Activated CD4-positive, alpha-beta T cell treated with anti-CD3 and anti-CD28 coated beads, Interleukin-2, amount 10 ng/mL, durations not matched to agents 24 days and 14 days (primary cell): ENCODE data around the gene GNG2. TPM values are rescaled to one million over a fixed set of nuclear protein-coding genes. Genes with fewer than 3 reads are reported as not detected.

Experiments
- DNase-seq: peaks from one replicate; pipeline ENCODE4 v3.0.0; 2022
- H3K27ac Mint-ChIP-seq: one replicate; pipeline ENCODE4 v1.8.0; 2022; ENCODE audit warnings: mild to moderate bottlenecking, mixed read lengths
- H3K27me3 Mint-ChIP-seq: one replicate; pipeline ENCODE4 v1.8.0; 2022; ENCODE audit warnings: mixed read lengths
- H3K36me3 Mint-ChIP-seq: one replicate; pipeline ENCODE4 v1.8.0; 2022; ENCODE audit warnings: low read depth, mild to moderate bottlenecking, mixed read lengths
- H3K4me1 Mint-ChIP-seq: one replicate; pipeline ENCODE4 v1.8.0; 2021; ENCODE audit warnings: mixed read lengths
- H3K4me3 Mint-ChIP-seq: one replicate; pipeline ENCODE4 v1.8.0; 2022; ENCODE audit warnings: mild to moderate bottlenecking, moderate library complexity, mixed read lengths
- H3K9me3 Mint-ChIP-seq: one replicate; pipeline ENCODE4 v1.8.0; 2021; ENCODE audit warnings: mixed read lengths
- intact Hi-C: fragments of 100-400 bp; cut with micrococcal nuclease; formaldehyde crosslinking; loops from one replicate; pipeline ENCODE4 v1.15.1; 2023
- total RNA-seq: library from RNA; stranded (reverse); gene quantifications from 2 replicates; pipeline ENCODE4 v1.2.3, GENCODE V29; 2022

The GNG2 gene
- total RNA-seq, 1 donor from 2014 or later: 104 TPM

DNA sequence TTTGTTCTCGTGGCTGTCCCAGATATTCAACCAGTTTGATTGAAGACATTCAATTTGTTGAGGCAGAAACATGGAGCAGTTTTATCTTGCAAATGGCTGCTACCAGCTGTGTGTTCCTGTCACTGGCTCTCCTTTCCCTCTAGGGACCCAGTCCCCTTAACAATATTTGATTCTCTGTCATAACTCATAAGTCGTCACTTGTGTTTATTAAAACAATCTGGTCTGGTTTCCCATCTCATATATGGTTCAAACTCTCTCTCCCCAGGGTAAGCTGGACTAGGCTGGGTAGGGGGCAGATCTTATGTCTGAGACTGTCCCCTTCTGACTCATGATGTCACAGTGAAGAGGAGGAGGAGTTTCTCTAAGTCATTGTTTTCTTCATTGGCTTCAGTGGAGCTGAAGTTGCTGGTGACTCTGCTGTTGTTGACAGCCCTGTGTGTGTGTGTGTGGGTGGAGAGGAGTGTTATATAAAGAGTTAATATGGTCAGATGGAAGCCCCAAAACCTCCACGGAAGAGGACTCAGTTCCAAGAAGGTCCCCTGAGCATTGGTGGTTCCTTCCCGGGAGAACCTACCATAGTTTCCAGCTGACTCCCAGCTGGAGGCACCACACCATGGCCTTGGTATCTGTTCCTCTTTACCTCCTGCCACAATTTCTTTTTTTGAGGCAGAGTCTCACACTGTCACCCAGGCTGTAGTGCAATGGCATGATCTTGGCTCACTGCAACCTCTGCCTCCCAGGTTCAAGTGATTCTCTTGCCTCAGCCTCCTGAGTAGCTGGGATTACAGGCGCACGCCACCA is 16.1 kb upstream of the GNG2 start:
- H3K27me3 Mint-ChIP-seq: peaks cover 2% of the 10 kb centered on the region
- H3K27ac Mint-ChIP-seq: peak overlapping the region; percentile 72
- H3K4me1 Mint-ChIP-seq: peaks cover 49% of the 10 kb centered on the region
- DNase-seq: no peak
- intact Hi-C loops: no loop called here
- H3K36me3 Mint-ChIP-seq: peaks cover 16% of the 10 kb centered on the region
- peaks cover 19% of the 10 kb centered on the region for H3K9me3 Mint-ChIP-seq
- H3K4me3 Mint-ChIP-seq: no peak overlapping the region

DNA sequence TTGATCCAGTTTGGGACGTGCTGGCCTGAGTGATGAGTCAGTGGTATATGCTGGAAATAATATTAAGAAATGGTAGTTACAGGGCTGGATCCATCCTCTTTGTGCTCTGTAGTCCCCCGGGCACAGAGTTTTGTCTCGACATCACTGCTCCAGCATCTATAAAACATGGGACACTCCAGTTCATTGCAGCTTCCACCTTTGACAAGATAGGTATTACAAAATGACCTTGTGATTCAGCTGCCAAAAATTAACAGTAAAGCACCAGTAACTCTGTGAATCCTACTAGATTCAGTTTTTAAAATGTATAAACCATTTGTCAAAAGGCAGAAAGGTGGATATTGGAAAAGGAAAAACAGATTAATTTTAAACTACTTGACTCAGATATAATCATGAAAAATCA is 14.6 kb upstream of the GNG2 start:
- H3K4me3 Mint-ChIP-seq: peak overlapping the region; percentile 65
- peaks cover 22% of the 10 kb centered on the region for H3K36me3 Mint-ChIP-seq
- intact Hi-C loops: loop anchor here (2.0 to 5.0 kb wide), 5 partner anchors 65 to 706 kb away; partner anchors contain the start of genes GPR137C, PTGER2 and TXNDC16
- H3K9me3 Mint-ChIP-seq: peaks cover 28% of the 10 kb centered on the region
- peaks cover 2% of the 10 kb centered on the region for H3K27me3 Mint-ChIP-seq
- H3K27ac Mint-ChIP-seq: peak overlapping the region; percentile 84
- DNase-seq: no peak
- H3K4me1 Mint-ChIP-seq: peaks cover 59% of the 10 kb centered on the region

DNA sequence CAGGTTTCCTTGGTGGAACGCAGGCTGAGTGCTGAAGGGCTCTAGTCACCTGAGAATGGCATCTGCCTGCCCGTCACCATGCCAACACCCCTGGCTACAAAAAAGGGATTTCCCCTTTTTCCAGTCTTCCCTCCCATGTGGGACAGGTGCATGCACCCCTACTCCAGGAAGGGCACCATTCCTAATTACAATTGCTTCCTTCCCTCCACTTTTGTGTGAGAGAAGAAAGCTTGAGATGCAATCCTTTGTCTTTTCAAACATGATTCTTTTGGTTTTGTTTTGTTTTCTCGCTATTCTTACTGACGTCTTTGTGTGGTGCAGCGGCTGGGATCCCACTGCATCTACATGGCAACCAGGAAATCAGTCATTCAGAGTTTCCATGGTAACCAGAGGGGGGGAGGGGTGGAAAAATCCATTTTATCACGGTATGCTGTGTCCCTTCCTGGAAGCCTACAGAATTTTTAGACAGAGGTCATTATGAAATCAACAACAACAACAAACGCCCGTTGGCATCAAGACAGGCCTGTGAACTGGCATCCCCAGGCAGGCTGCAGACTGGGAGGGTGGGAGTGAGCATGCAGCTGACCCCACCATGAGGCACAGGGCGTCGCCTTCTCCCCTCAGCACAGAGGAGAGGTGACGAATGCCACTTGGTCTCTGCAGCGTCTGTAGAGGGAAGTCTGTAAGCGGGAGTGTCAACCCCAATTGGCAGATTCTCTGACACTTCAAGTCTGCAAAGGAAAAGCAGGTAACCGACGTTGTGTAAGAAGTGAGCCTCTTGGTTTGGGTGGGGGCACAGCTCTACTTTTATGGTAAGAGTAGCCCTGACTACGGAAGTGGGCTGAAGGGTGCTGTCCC is 13.6 kb upstream of the GNG2 start:
- intact Hi-C loops: loop anchor here (1.0 to 5.0 kb wide), 11 partner anchors 13 to 705 kb away; partner anchors contain the start of genes GNG2, GPR137C, PTGER2 and TXNDC16
- H3K4me1 Mint-ChIP-seq: peaks cover 65% of the 10 kb centered on the region
- H3K27ac Mint-ChIP-seq: peak overlapping the region; percentile 99
- peak; percentile 97 for DNase-seq
- peaks cover 2% of the 10 kb centered on the region for H3K27me3 Mint-ChIP-seq
- peaks cover 28% of the 10 kb centered on the region for H3K9me3 Mint-ChIP-seq
- peak overlapping the region; percentile 89 for H3K4me3 Mint-ChIP-seq
- peaks cover 22% of the 10 kb centered on the region for H3K36me3 Mint-ChIP-seq

DNA sequence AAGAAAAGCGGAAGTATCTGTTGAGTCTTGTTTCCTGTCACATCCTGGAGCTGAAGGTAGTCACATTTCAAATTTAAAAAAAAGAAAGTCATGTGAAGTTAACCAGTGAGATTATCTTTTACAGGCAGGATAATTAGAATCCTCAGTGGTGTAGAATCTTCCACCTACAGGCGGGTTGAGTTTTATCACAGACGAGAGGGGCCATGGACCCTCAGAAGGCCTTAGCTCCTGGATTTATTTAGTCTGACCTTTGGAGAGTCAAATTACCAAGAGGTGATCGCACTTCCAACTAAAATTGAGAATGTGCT is 13.0 kb upstream of the GNG2 start:
- peaks cover 22% of the 10 kb centered on the region for H3K36me3 Mint-ChIP-seq
- H3K9me3 Mint-ChIP-seq: peaks cover 28% of the 10 kb centered on the region
- H3K4me3 Mint-ChIP-seq: peak overlapping the region; percentile 89
- peak overlapping the region; percentile 99 for H3K27ac Mint-ChIP-seq
- intact Hi-C loops: loop anchor here (1.0 to 5.0 kb wide), 11 partner anchors 13 to 705 kb away; partner anchors contain the start of genes GNG2, GPR137C, PTGER2 and TXNDC16
- H3K27me3 Mint-ChIP-seq: peaks cover 2% of the 10 kb centered on the region
- DNase-seq: no peak
- H3K4me1 Mint-ChIP-seq: peaks cover 67% of the 10 kb centered on the region

DNA sequence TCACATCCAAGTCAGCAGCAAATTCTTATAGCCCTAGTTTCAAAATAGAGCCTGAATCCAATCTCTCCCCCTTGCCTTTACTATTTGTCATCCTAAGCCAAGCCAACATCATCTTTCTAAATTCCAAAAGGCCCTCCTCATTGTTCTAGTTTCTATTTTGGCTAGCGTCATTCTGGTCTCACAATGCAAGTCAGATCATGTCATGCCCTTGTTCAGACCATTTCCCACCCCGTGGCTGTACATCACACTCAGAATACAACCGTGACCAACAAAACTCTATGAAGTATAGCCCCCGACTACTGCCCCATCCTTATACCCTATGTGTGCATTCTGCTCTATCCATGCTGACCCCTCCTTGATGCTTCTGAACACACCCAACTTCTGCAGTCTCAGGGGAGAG is 12.3 kb upstream of the GNG2 start:
- peak; percentile 78 for DNase-seq
- Mint-ChIP-seq H3K27me3 (peaks cover 2% of the 10 kb centered on the region), H3K4me1 (peaks cover 70% of the 10 kb centered on the region), H3K9me3 (peaks cover 30% of the 10 kb centered on the region), H3K36me3 (peaks cover 22% of the 10 kb centered on the region), H3K4me3 (peak overlapping the region; percentile 69), H3K27ac (peak overlapping the region; percentile 97)
- intact Hi-C loops: loop anchor here (2.0 to 5.0 kb wide), 4 partner anchors 195 to 704 kb away; partner anchors contain the start of genes GPR137C, PTGER2 and TXNDC16

DNA sequence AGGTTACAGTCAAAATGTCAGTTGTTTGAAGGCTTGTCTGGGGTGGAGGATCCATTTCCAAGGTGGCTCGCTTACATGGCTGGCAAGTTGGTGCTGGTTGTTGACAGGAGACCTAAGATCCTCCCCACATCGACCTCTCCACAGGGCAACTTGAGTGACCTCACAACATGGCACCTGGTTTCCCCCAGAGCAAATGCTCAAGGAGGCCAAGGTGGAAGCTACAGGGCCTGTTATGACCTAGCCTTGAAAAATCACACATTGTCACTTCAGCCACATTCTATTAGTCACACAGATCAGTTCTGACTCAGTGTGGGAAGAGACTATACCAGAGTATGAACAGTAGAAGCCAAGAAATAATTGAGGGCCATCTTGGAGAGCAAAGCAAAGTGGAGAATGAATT is 11.3 kb upstream of the GNG2 start:
- H3K27ac Mint-ChIP-seq: peak overlapping the region; percentile 97
- peaks cover 2% of the 10 kb centered on the region for H3K27me3 Mint-ChIP-seq
- peak; percentile 78 for DNase-seq
- H3K36me3 Mint-ChIP-seq: peaks cover 22% of the 10 kb centered on the region
- H3K4me3 Mint-ChIP-seq: peak overlapping the region; percentile 45
- H3K9me3 Mint-ChIP-seq: peaks cover 26% of the 10 kb centered on the region
- H3K4me1 Mint-ChIP-seq: peaks cover 62% of the 10 kb centered on the region
- intact Hi-C loops: loop anchor here (1.0 to 5.0 kb wide), 5 partner anchors 140 to 703 kb away; partner anchors contain the start of genes GPR137C, PTGER2, RTRAF and TXNDC16

DNA sequence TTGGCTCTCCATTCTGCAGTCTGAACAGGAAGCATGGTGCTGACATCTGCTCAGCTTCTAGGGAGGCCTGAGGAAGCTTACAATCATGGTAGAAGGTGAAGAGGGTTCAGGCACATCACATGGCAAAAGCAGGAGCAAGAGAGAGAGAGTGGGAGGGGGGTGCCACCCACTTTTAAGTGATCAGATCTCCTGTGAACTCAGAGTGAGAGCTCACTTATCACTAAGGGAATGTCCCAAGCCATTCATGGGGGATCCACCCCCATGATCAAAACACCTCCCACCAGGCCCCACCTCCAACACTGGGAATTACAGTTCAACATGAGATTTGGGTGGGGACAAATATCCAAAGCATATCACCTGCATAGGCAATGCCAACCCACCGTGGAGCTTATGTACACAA is 9.8 kb upstream of the GNG2 start:
- peaks cover 24% of the 10 kb centered on the region for H3K9me3 Mint-ChIP-seq
- H3K27me3 Mint-ChIP-seq: peaks cover 2% of the 10 kb centered on the region
- intact Hi-C loops: no loop called here
- no peak for DNase-seq
- peak overlapping the region; percentile 75 for H3K27ac Mint-ChIP-seq
- peaks cover 25% of the 10 kb centered on the region for H3K36me3 Mint-ChIP-seq
- peaks cover 58% of the 10 kb centered on the region for H3K4me1 Mint-ChIP-seq
- H3K4me3 Mint-ChIP-seq: no peak overlapping the region

DNA sequence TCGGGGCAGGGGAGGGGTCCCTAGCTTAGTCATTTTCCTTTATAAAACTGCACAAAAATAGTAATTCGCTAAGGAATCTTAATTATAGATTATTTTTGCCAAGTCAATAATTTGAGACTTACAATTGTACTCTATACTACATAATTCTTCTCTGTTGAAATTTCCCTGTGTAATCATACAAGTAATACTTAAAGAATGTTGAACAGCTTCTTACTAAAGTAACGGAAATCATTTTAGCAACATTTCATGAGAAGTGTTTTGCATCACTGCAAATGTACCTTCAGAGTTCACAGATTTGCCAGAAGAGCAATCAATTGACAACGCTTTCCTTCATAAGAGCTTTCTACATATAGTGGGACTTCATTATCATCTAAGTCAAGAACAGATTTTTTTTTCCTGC is 7.9 kb upstream of the GNG2 start:
- Mint-ChIP-seq H3K36me3 (peaks cover 22% of the 10 kb centered on the region), H3K9me3 (peaks cover 32% of the 10 kb centered on the region), H3K27ac (no peak overlapping the region), H3K4me1 (peaks cover 50% of the 10 kb centered on the region), H3K4me3 (no peak overlapping the region), H3K27me3 (no peaks in the 10 kb centered on the region)
- intact Hi-C loops: no loop called here
- DNase-seq: no peak

DNA sequence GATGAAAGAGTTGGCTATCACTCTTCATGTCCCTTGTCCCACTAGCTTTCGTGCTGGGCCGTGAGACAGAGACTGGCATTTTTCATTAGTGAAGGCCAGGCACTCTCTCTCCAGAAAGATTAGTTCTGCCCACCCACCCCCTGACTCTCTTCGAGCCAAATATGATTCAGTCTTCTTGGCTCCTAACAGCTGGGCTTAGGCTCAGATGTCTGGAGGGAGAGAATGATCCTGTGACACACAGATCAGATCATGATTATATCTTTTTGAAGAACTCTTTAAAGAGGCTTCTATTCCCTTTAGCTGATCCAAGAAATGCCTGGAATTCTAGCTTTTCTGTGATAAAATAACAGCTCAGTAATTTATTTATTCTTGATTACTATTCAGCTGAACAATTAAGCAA is 5.2 kb upstream of the GNG2 start:
- intact Hi-C loops: no loop called here
- DNase-seq: peak; percentile 49
- Mint-ChIP-seq H3K27ac (no peak overlapping the region), H3K4me3 (no peak overlapping the region), H3K4me1 (peaks cover 46% of the 10 kb centered on the region), H3K9me3 (peaks cover 17% of the 10 kb centered on the region), H3K36me3 (peaks cover 8% of the 10 kb centered on the region), H3K27me3 (no peaks in the 10 kb centered on the region)

DNA sequence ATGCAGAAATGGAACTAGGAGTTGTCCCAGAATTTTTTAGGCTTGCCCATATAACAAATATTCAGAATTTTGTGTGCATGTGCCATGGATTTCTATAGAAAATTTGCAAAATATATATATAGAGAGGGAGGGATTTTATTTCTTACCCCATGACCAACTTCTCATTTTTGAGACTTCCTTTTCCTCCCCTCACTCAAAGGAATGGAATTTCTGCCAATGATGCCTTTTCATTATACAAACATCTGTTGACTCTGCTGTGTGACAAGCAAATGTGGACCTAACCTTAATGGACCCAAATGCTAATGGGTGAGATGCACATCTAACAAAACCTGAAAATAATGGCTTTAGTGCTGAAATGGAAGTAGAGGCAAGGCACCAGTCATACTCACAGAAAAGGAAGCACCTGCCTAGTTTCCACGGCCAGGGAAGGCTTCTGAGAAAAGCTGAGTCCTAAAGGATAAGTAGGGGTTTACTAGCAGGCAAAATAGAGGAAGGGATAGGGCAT is 3.6 kb upstream of the GNG2 start:
- intact Hi-C loops: no loop called here
- Mint-ChIP-seq H3K4me1 (peaks cover 39% of the 10 kb centered on the region), H3K27ac (no peak overlapping the region), H3K9me3 (peaks cover 12% of the 10 kb centered on the region), H3K36me3 (peaks cover 8% of the 10 kb centered on the region), H3K27me3 (no peaks in the 10 kb centered on the region), H3K4me3 (no peak overlapping the region)
- DNase-seq: no peak

DNA sequence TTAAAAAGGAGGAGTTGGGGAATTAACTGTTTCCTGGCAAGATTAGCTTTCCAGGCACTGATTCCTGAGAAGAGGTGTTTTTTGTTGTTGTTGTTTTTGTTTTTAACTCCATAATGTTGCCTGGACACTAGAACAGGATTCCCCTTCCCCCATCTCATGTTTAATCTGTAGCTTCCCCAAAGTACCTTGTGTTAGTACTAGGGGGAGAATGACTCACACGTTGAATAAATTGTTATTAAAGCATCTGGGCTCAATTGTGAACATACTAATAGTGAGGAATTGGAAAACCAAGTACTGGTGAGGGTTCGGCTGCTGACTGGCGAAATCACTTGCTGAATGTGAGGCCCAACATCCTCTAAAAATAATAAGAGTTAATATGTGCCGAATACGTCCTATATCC is 1.3 kb upstream of the GNG2 start:
- Mint-ChIP-seq H3K4me3 (no peak overlapping the region), H3K27ac (no peak overlapping the region), H3K9me3 (peaks cover 9% of the 10 kb centered on the region), H3K36me3 (peaks cover 17% of the 10 kb centered on the region), H3K4me1 (peaks cover 45% of the 10 kb centered on the region), H3K27me3 (no peaks in the 10 kb centered on the region)
- DNase-seq: peak; percentile 52
- intact Hi-C loops: no loop called here

DNA sequence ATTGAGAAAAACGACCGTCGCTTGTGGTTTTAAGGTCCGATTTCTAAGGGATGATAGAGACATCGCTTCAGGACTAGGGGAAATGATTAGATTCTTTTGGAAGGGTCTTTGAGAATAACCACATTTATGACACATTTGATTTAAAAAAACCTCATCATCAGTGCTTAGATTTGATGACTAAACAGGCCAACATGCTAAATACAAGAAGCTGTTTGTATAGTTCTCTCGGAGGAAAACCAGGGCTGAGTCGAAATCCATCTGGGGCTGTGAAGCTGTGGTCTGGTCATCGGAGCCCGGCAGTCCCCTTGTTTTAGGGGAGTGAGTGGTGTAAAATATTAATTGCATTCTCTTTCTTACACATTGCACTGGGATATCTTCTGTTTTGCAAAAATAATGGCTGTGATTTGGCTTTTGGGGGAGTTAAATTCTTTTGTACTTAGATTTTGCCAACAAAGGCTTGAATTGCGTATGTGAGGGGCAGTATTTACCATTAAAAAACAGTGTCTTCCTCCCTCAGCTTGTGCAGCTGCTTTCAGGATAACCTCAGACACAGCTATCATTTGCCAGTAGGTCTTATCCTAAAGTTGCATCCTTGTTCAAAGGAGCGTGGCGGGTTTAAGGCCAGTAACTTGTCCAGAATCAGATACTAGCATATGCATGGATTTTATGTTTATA is 550 bp downstream of the GNG2 start:
- Mint-ChIP-seq H3K4me1 (peaks cover 54% of the 10 kb centered on the region), H3K36me3 (peaks cover 18% of the 10 kb centered on the region), H3K4me3 (peak overlapping the region; percentile 99)

DNA sequence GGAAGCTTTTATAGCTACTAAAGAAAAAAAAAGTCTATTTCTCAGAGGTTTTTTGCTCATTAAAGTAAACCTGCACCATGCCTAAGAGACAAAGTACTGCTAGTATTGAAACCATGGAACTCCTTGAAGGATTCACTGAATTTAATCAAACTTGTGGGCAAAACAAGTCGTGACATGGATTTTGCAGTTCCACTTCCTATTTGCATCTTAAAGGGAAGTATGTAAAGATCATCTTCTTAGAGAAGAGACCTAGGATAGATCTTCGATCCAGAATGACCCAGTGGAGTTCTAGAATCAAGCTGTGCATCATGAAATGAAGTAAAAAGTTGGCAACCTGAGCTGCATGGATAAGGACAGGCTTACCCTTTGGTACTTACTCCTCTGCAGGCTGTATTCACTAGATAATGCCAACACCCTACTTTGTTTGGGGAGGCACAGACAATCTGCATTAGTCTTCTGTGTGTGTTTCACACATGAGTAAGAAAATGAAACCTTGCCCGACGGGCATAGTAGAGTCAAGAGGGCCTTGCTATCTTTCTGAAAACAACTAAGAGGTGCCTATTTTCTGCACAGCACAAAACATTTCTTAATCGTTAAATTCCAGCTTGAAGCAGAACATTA is 1.9 kb downstream of the GNG2 start:
- H3K9me3 Mint-ChIP-seq: peaks cover 3% of the 10 kb centered on the region
- peak; percentile 85 for DNase-seq
- H3K4me1 Mint-ChIP-seq: peaks cover 49% of the 10 kb centered on the region
- intact Hi-C loops: loop anchor here (1.0 to 5.0 kb wide), 5 partner anchors 11 to 550 kb away; partner anchors contain the start of gene FRMD6
- H3K27ac Mint-ChIP-seq: peak overlapping the region; percentile 92
- H3K36me3 Mint-ChIP-seq: peaks cover 16% of the 10 kb centered on the region
- peak overlapping the region; percentile 99 for H3K4me3 Mint-ChIP-seq
- H3K27me3 Mint-ChIP-seq: no peaks in the 10 kb centered on the region

More for the DNA sequence above, 550 bp downstream of the GNG2 start:
- Mint-ChIP-seq H3K27ac (peak overlapping the region; percentile 92), H3K27me3 (no peaks in the 10 kb centered on the region), H3K9me3 (peaks cover 9% of the 10 kb centered on the region)
- intact Hi-C loops: loop anchor here (1.0 to 5.0 kb wide), 7 partner anchors 14 to 551 kb away; partner anchors contain the start of gene FRMD6
- DNase-seq: peak; percentile 75
